Activated CD4-positive, CD25-positive, alpha-beta regulatory T cell treated with anti-CD3 and anti-CD28 coated beads, Interleukin-2, amount 50 U/mL, for 24 hours (primary cell): ENCODE data around the gene BCAS4.
A peak's percentile ranks its signal among the peaks of the same experiment; 100 is the strongest.
"Not testable (repeated sequence)": the region's sequence is repeated elsewhere in the genome, so short reads cannot be mapped to it uniquely, and the experiment has no call there.

Experiments used
- ATAC-seq, 2 donors: fragments of 150-1000 bp; cut with Tn5 transposase; one replicate each; pipeline ENCODE4 v1.10.0; 2021; ENCODE audit warnings: mild to moderate bottlenecking in 1 of 2, moderate library complexity in 1 of 2

Gene BCAS4

DNA sequence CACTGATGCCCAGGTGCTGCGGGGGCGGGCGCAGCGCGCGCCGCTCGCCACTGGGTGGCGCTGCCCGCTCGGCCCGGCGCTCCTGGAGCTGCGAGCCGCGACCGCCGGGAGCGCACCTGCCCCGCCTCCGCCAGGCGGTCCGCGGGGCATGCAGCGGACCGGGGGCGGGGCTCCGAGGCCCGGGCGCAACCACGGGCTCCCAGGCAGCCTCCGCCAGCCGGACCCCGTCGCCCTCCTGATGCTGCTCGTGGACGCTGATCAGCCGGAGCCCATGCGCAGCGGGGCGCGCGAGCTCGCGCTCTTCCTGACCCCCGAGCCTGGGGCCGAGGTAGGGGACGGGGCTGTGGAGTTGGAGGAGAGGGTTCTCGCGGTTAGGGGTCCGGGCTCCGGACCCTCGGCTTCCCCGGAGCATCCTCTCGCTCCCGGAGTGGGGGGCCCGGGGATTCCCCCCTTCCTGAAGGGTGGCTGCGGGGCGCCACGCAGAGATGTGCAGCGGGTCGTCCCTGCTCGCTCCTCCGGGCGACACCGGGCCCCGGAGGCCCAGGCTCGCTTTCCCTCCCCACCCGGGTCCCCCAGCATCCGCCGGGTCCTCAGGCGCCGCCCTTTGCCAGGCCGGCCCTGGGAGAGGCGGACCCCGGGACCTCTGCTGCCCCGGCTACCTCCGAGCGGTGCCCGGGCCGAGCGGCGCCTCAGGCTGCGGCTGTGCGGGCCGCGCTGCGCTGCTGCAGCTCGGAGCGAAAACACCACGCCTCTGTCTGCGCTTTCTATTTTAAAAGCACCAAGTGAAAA lies at the start of gene BCAS4:
Gene BCAS4 (plus strand): TSS at position 216 of the 789 bp plus-strand sequence. CDS start 23 bp downstream, at position 239.
- ATAC-seq = peak; percentile 80 to 88

DNA sequence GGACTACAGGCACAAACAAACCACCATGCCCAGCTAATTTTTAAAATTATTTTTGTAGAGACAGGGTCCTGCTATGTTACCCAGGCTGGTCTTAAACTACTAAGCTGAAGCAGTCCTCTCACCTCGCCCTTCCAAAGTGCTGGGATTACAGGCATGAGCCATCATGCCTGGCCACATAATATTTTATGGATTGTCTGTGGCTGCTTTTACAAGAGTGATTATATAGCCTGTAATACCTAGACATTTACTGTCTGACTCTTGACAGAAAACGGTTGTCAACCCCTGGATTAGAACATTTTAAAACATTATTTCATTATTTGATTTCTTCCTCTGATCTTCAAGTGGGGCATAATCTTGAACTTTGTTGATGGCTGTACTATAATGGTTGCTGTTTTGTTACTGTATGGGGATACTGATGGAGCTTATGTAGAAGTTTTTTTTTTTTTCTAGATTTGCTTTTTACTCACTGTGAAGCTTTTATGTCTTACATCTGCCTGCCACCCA lies 49.2 kb upstream of the BCAS4 start:
- ATAC-seq = no peak

- peak; percentile 72 to 83 for ATAC-seq
Observed at GRCh38 chr20:50746138-50746940, 48.5 kb upstream of the BCAS4 start.

DNA sequence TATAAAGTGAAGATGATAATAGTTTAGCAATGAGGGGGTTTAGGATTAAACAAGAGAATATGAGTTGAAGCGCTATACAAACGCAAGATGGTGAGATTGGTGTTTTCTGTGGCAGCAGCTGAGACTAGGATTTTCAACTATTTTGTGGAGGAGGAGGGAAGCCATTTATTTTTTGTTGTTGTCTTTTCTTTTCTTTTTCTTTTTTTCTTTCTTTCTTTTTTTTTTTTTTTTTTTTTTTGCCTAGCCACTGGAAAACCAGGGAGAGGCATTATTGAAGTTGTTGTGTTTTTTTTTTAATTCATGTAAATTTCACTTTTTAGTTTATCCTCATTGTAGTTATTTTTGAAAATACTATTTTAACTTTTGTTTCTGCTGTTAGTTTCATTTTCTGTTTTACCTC lies 47.6 kb upstream of the BCAS4 start:
- ATAC-seq = no peak

GRCh38 chr20:50750145-50750671 lies 44.7 kb upstream of the BCAS4 start:
- no peak for ATAC-seq

DNA sequence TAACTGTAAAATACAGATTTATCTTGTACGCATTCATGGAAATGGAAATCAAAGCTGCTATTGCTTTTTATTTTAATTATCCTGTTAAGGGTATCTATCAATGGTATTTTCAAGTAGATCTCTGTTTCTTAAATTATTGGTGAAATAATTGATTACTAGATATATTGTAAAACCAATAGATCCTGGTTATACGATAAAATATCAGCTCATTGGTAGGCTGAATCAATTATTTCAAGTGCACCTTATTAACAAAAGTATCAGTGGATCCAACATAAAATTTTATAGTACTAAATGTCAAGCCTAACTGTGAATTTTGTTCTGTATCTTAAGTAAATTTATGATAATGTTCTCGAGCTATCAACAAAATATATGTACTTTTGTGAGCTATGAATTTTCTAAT lies 41.7 kb upstream of the BCAS4 start:
- no peak for ATAC-seq

GRCh38 chr20:50754420-50754819 lies 40.4 kb upstream of the BCAS4 start:
- no peak for ATAC-seq

GRCh38 chr20:50756447-50756846 lies 38.4 kb upstream of the BCAS4 start:
- no peak for ATAC-seq

GRCh38 chr20:50758469-50758868 lies 36.4 kb upstream of the BCAS4 start:
- no peak for ATAC-seq

- ATAC-seq = no peak
Observed at GRCh38 chr20:50758992-50759391, 35.9 kb upstream of the BCAS4 start.

DNA sequence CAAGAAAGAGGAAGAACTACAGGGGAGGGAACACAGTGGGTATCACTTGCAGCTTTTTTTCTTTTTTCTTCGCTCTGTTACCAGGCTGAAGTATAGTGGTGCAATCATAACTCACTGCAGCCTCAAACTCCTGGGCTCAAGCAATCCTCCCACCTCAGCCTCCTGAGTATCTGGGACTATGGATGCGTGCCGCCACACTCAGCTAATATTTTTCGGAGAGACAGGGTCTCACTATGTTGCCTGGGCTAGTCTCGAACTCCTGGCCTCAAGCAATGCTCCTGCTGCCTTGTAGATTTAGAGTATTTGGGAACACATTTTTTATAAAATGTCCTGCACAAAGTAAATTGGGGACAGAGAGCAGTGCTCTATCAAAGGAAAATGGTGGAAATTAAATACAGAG lies 35.2 kb upstream of the BCAS4 start:
- no peak for ATAC-seq

- ATAC-seq = no peak
Observed at GRCh38 chr20:50762045-50762422, 32.8 kb upstream of the BCAS4 start.

DNA sequence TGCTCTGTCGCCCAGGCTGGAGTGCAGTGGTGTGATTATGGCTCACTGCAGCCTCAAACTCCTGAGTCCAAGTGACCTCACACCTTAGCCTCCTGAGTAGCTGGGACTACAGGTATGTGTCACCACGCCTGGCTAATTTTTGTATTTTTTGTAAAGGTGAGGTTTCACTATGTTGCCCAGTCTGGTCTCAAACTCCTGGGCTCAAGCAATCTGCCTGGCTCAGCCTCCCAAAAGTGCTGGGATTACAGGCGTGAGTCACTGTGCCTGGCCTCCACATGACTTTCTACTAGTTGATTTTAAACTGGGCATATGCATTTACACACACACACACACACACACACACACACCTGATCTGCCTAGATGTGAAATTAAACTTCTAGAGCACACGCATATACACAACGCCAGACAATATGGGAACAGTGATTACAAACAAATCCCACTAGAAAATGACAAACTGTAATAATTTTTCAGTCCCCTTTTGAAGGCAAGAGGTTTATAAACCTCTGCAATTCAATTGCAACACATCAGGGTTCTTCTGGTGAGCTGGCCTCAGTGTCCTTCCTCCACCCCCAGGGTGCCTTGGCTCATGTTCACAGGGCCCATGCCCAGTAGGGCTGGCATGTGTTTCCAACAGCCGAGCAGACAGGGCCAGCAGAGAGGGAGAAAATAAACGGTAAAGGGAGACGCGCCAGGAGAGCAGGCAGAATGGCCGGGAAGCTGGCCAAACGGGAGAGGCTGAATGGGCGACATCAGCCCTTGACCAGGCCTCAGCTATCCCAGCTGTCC lies 32.2 kb upstream of the BCAS4 start:
- ATAC-seq = no peak

DNA sequence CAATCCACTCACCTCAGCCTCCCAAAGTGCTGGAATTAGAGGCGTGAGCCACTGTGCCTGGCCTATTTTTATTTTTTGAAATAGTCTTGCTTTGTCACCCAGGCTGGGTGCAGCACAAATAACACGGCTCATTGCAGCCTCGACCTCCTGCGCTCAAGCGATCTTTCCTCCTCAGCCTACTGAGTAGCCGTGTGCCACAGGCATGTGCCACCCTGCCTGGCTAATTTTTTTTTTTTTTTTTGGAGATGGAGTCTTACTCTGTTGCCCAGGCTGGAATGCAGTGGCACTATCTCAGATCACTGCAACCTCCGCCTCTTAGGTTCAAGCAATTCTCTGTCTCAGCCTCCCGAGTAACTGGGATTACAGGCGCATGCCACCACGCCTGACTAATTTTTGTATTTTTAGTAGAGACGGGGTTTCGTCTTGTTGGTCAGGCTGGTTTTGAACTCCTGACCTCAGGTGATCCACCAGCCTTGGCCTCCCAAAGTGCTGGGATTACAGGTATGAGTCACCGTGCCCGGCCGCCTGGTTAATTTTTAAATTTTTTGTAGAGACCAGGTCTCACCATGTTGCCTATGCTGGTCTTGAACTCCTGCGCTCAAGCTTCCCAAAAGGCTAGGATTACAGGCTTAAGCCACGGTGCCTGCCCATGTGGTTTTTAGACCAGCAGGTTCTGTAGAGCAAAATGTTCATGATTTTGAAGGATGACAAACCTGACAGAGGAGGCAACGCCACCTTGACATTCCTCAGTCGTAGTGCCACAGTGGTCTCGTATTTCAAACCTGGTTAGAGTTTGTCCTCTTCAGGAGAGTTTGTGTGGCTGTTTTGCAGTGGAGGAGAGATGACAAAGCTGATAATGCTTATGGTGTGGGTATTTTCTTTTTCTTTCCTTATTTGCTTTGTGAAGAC lies 31.1 kb upstream of the BCAS4 start:
- not testable (repeated sequence) for ATAC-seq

GRCh38 chr20:50765251-50765650 lies 29.6 kb upstream of the BCAS4 start:
- ATAC-seq = not testable (repeated sequence)

GRCh38 chr20:50765674-50766073 lies 29.2 kb upstream of the BCAS4 start:
- ATAC-seq = no peak

DNA sequence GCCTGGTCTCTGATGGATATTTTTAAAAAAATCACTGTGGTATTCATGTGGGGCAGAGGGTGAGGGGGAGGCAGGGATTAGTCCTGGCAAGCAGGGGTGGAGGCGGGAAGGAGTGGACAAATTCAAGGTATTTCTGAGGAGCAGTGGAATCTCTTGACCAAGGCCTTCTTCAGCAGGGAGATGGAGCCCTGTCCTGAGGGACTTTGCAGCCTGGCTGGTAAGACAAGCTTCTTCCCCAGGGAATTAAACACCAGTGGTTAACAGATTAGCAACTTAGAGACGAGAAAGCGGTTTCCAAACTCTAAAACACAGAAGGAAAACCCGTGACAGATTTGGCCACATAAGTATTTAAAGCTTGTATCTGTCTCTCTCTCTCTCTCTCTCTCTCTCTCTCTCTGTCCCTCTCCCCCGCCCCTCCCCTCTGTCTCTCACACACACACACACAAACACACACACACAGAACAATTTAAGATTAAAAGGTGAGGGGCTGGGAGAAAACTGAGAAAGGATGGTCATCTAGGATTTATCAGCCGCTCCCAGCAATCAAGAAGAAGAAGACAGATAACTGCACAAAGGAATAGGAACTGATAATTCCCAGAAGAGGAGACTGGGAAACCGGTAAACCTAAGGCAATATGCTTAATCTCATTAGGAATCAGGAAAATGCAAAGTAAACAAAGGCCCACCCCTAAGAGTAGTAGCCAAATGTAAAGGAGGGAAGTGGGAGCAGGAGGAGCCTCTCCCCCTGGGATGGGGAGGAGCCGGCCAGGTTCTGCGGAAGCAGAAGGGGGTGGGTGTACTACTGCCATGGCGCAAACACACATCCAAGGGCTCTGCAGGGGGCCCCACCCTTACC lies 27.7 kb upstream of the BCAS4 start:
- not testable (repeated sequence) for ATAC-seq

DNA sequence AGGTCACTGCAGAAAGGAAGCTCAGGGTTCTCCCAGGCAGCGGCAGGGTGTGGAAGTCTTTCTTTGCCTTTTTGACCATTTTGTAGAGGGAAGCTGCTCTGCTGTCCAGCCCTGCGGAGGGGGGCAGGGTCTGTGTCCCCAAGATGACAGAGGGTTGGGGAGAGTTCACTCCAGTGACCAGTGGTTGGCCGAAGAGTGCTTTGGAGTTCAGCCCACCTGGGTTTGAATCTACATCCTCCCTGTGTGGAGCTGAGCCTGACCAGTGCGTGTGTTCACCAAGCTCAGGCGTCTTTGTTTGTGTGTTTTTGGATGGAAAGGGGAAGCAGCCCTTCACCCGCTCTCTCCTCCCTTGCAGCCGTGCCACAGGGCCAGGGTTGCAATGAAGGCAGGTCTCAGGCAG lies 25.9 kb upstream of the BCAS4 start:
- not testable (repeated sequence) for ATAC-seq

DNA sequence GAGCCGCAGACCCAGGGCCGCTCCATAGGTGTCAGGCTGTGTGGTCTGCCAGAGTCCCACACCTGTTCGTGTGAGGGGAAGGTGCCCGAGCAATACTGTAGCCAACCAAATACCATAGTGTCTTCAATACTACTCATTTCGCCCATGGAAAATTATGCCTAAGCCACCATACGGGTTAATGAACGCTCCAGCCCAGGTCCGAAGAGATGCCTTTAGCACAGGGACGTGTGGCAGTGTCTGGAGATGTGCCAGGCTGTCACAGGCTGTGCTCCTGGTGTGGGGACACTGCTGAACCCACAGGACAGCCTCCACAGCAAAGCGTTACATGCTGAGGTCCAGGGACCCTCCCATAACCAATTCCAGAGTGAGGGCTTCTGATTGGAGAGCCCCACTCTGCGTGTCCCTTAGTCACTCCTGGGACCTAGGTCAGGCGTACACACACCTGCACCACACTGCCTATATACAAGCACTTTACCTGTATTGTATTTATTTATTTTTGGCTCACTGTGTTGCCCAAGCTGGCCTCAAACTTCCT lies 25.2 kb upstream of the BCAS4 start:
- not testable (repeated sequence) for ATAC-seq

DNA sequence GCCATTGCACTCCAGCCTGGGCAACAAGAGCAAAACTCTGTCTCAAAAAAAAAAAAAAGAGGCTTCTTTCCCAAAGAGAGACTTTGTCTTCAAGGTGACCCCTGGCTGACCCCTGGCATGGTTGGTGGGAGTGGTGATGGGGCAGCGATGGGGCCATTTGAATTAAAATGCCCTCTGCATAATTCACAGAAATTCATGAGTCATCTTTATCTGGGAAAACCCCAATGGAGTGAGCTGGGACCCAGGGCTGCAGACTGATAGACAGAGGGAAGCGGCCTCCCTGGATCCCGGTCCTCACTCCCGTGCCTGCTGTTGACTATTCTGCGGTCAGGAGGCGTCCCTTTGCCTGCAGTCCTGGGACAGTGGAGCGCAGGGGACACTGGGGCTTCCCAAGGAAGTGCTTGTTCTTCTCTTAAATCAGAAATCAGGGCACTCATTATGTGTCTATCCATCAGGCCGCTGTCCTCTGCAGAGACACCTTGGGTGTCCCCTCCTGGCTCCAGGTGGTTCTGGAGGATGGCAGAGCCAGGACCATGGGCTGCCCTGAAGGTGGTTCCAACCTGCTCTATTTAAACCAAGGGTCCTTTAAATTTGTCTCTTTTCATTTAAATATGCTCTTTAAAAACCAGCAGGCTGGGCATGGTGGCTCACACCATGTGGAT lies 23.3 kb upstream of the BCAS4 start:
- not testable (repeated sequence) for ATAC-seq
